ENCODE measurements around the gene DYDC2. TPM values are rescaled to one million over a fixed set of nuclear protein-coding genes. Genes with fewer than 3 reads are reported as not detected.

DYDC2 gene
- total and polyA plus RNA-seq, 2 experiments from 2014 or later, result 8.1 to 9.0 TPM

DNA sequence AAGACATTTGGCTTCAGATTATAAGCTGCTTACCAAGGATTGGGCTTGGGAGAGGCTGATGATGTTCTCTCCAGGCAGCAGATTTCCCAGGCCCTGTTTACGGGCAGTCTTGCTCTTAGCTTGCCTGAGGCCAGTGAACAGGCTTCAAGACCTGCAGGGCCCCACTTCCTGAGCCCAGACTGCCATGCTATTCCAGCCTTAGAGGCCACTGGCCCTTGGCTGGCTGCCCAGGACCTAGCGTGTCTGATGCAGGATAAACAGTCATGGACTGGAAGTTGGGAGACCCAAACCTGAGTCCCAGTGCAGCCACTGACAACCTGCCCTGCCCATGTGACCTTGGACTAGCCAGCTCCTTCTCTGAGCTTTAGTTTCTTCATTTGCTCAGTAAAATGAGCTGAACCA lies 54.7 kb downstream of the DYDC2 start:
- peaks cover 4% of the 10 kb centered on the region; the same call in 1 of the 3 replicates for H3K36me3 Mint-ChIP-seq (ENCODE audit: low read depth)
- TF ChIP-seq POLR2AphosphoS5 (IDR thresholded peaks at IDR 0.05; ENCODE audit: low read depth) (no peak), JUNB (IDR thresholded peaks at IDR 0.05; ENCODE audit: unreplicated experiment) (no peak)
- TF ChIP-seq, protein P1, sequence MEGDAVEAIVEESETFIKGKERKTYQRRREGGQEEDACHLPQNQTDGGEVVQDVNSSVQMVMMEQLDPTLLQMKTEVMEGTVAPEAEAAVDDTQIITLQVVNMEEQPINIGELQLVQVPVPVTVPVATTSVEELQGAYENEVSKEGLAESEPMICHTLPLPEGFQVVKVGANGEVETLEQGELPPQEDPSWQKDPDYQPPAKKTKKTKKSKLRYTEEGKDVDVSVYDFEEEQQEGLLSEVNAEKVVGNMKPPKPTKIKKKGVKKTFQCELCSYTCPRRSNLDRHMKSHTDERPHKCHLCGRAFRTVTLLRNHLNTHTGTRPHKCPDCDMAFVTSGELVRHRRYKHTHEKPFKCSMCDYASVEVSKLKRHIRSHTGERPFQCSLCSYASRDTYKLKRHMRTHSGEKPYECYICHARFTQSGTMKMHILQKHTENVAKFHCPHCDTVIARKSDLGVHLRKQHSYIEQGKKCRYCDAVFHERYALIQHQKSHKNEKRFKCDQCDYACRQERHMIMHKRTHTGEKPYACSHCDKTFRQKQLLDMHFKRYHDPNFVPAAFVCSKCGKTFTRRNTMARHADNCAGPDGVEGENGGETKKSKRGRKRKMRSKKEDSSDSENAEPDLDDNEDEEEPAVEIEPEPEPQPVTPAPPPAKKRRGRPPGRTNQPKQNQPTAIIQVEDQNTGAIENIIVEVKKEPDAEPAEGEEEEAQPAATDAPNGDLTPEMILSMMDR (conservative IDR thresholded peaks at IDR 0.05; ENCODE audit: low read depth in 2 of 2), result no peak
- ATAC-seq (no peak), DNase-seq (ENCODE audit: low spot score) (no peak)
- Histone ChIP-seq H3K36me3 (ENCODE audit: insufficient read depth) (no peaks in the 10 kb centered on the region), H3K27me3 (ENCODE audit: insufficient read depth) (peaks cover 39% of the 10 kb centered on the region), H2AFZ (no peak overlapping the region), H3K4me3 (no peak overlapping the region), H3K27ac (ENCODE audit: low read depth) (no peak overlapping the region), H3K4me2 (no peak overlapping the region), H3K9me2 (ENCODE audit: insufficient read depth) (no peaks in the 10 kb centered on the region), H4K20me1 (replicated peaks; ENCODE audit: insufficient read depth) (peaks cover 24% of the 10 kb centered on the region), H3K4me1 (ENCODE audit: insufficient read depth) (peaks cover 30% of the 10 kb centered on the region), H3K79me2 (replicated peaks; ENCODE audit: insufficient read depth) (peaks cover 20% of the 10 kb centered on the region), H3F3A (replicated peaks; ENCODE audit: low read depth) (0 out of 2 replicates have a peak, but pooled peaks cover 5% of the 10 kb centered on the region)
- H3K27me3 Mint-ChIP-seq (ENCODE audit: insufficient read depth, low read depth, poor library complexity), result peaks cover 16% of the 10 kb centered on the region
- no peaks in the 10 kb centered on the region for H3K9me3 Mint-ChIP-seq
- no peak overlapping the region for H3K4me3 Mint-ChIP-seq
- H3K27ac Mint-ChIP-seq, result no peak overlapping the region
- peaks cover 50% of the 10 kb centered on the region for H3K4me1 Mint-ChIP-seq

DNA sequence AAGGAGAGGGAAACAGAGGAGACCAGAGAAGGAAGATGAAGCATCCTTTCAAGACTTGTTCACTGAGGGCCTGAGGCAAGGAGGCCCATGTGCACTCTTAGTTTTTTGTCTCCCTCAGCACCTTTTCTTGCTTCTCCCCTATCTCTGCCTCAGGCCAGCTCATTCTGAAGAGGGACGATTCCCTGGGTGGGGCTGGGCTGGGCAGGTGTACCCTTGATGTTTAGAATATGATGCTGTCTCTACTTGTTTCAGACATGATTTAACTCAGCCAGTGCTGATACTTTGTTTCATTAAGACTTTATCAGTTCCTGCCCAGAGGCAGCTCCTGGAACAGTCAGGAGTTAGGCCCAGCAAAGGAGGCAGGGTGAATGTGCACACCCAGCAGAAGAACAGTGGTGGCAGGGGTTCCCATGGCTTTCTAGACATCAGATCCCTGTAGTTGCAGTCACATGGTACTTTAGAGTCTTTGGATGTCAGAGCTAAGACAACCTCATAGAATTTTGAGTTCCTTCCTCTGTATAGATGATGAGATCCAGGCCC lies 55.2 kb downstream of the DYDC2 start:
- ATAC-seq (no peak), DNase-seq (ENCODE audit: low spot score) (no peak)
- no peak overlapping the region for H3K27ac Mint-ChIP-seq
- Histone ChIP-seq H2AFZ (no peak overlapping the region), H3K4me2 (no peak overlapping the region), H3K4me1 (ENCODE audit: insufficient read depth) (peaks cover 35% of the 10 kb centered on the region), H3K27ac (ENCODE audit: low read depth) (no peak overlapping the region), H3K27me3 (ENCODE audit: insufficient read depth) (peaks cover 43% of the 10 kb centered on the region), H3K79me2 (replicated peaks; ENCODE audit: insufficient read depth) (peaks cover 21% of the 10 kb centered on the region), H3K36me3 (ENCODE audit: insufficient read depth) (no peaks in the 10 kb centered on the region), H3K4me3 (no peak overlapping the region), H3K9me2 (ENCODE audit: insufficient read depth) (no peaks in the 10 kb centered on the region), H3F3A (replicated peaks; ENCODE audit: low read depth) (0 out of 2 replicates have a peak, but pooled peaks cover 5% of the 10 kb centered on the region), H4K20me1 (replicated peaks; ENCODE audit: insufficient read depth) (peaks cover 29% of the 10 kb centered on the region)
- no peak overlapping the region for H3K4me3 Mint-ChIP-seq
- peaks cover 19% of the 10 kb centered on the region for H3K27me3 Mint-ChIP-seq (ENCODE audit: insufficient read depth, low read depth, poor library complexity)
- peaks cover 4% of the 10 kb centered on the region; the same call in 1 of the 3 replicates for H3K36me3 Mint-ChIP-seq (ENCODE audit: low read depth)
- H3K9me3 Mint-ChIP-seq, result no peaks in the 10 kb centered on the region
- peaks cover 53% of the 10 kb centered on the region for H3K4me1 Mint-ChIP-seq
- TF ChIP-seq, protein P2, sequence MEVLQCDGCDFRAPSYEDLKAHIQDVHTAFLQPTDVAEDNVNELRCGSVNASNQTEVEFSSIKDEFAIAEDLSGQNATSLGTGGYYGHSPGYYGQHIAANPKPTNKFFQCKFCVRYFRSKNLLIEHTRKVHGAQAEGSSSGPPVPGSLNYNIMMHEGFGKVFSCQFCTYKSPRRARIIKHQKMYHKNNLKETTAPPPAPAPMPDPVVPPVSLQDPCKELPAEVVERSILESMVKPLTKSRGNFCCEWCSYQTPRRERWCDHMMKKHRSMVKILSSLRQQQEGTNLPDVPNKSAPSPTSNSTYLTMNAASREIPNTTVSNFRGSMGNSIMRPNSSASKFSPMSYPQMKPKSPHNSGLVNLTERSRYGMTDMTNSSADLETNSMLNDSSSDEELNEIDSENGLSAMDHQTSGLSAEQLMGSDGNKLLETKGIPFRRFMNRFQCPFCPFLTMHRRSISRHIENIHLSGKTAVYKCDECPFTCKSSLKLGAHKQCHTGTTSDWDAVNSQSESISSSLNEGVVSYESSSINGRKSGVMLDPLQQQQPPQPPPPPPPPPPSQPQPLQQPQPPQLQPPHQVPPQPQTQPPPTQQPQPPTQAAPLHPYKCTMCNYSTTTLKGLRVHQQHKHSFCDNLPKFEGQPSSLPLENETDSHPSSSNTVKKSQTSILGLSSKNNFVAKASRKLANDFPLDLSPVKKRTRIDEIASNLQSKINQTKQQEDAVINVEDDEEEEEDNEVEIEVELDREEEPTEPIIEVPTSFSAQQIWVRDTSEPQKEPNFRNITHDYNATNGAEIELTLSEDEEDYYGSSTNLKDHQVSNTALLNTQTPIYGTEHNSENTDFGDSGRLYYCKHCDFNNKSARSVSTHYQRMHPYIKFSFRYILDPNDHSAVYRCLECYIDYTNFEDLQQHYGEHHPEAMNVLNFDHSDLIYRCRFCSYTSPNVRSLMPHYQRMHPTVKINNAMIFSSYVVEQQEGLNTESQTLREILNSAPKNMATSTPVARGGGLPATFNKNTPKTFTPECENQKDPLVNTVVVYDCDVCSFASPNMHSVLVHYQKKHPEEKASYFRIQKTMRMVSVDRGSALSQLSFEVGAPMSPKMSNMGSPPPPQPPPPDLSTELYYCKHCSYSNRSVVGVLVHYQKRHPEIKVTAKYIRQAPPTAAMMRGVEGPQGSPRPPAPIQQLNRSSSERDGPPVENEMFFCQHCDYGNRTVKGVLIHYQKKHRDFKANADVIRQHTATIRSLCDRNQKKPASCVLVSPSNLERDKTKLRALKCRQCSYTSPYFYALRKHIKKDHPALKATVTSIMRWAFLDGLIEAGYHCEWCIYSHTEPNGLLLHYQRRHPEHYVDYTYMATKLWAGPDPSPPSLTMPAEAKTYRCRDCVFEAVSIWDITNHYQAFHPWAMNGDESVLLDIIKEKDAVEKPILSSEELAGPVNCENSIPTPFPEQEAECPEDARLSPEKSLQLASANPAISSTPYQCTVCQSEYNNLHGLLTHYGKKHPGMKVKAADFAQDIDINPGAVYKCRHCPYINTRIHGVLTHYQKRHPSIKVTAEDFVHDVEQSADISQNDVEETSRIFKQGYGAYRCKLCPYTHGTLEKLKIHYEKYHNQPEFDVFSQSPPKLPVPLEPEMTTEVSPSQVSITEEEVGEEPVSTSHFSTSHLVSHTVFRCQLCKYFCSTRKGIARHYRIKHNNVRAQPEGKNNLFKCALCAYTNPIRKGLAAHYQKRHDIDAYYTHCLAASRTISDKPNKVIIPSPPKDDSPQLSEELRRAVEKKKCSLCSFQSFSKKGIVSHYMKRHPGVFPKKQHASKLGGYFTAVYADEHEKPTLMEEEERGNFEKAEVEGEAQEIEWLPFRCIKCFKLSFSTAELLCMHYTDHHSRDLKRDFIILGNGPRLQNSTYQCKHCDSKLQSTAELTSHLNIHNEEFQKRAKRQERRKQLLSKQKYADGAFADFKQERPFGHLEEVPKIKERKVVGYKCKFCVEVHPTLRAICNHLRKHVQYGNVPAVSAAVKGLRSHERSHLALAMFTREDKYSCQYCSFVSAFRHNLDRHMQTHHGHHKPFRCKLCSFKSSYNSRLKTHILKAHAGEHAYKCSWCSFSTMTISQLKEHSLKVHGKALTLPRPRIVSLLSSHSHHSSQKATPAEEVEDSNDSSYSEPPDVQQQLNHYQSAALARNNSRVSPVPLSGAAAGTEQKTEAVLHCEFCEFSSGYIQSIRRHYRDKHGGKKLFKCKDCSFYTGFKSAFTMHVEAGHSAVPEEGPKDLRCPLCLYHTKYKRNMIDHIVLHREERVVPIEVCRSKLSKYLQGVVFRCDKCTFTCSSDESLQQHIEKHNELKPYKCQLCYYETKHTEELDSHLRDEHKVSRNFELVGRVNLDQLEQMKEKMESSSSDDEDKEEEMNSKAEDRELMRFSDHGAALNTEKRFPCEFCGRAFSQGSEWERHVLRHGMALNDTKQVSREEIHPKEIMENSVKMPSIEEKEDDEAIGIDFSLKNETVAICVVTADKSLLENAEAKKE (CRISPR knock-in tag; IDR thresholded peaks at IDR 0.05), result no peak
- TF ChIP-seq CREB1 (CRISPR knock-in tag; IDR thresholded peaks at IDR 0.05; ENCODE audit: low read depth), result no peak
- no peak for TF ChIP-seq POLR2AphosphoS5 (IDR thresholded peaks at IDR 0.05; ENCODE audit: low read depth)
- TF ChIP-seq STAT1 (IDR thresholded peaks at IDR 0.05; ENCODE audit: unreplicated experiment), result no peak
- TF ChIP-seq, protein P1 (conservative IDR thresholded peaks at IDR 0.05; ENCODE audit: low read depth in 2 of 2), result no peak
- TF ChIP-seq, protein P3, sequence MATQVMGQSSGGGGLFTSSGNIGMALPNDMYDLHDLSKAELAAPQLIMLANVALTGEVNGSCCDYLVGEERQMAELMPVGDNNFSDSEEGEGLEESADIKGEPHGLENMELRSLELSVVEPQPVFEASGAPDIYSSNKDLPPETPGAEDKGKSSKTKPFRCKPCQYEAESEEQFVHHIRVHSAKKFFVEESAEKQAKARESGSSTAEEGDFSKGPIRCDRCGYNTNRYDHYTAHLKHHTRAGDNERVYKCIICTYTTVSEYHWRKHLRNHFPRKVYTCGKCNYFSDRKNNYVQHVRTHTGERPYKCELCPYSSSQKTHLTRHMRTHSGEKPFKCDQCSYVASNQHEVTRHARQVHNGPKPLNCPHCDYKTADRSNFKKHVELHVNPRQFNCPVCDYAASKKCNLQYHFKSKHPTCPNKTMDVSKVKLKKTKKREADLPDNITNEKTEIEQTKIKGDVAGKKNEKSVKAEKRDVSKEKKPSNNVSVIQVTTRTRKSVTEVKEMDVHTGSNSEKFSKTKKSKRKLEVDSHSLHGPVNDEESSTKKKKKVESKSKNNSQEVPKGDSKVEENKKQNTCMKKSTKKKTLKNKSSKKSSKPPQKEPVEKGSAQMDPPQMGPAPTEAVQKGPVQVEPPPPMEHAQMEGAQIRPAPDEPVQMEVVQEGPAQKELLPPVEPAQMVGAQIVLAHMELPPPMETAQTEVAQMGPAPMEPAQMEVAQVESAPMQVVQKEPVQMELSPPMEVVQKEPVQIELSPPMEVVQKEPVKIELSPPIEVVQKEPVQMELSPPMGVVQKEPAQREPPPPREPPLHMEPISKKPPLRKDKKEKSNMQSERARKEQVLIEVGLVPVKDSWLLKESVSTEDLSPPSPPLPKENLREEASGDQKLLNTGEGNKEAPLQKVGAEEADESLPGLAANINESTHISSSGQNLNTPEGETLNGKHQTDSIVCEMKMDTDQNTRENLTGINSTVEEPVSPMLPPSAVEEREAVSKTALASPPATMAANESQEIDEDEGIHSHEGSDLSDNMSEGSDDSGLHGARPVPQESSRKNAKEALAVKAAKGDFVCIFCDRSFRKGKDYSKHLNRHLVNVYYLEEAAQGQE (IDR thresholded peaks at IDR 0.05; ENCODE audit: unreplicated experiment), result no peak
